GM12801 (cell line): Measurements from ENCODE around the gene ENTPD2.

Experiments
- TF ChIP-seq, protein P1 (sequence below): IDR thresholded peaks from one replicate; pipeline ENCODE4 v1.5.1; 2011; ENCODE audit warnings: control low read depth; ENCODE audit not compliant: insufficient read length; ENCODE audit errors: extremely low read depth

ENTPD2 gene

GRCh38 chr9:137070906-137071275 is 17.0 kb upstream of the ENTPD2 start:
- TF ChIP-seq, protein P1, sequence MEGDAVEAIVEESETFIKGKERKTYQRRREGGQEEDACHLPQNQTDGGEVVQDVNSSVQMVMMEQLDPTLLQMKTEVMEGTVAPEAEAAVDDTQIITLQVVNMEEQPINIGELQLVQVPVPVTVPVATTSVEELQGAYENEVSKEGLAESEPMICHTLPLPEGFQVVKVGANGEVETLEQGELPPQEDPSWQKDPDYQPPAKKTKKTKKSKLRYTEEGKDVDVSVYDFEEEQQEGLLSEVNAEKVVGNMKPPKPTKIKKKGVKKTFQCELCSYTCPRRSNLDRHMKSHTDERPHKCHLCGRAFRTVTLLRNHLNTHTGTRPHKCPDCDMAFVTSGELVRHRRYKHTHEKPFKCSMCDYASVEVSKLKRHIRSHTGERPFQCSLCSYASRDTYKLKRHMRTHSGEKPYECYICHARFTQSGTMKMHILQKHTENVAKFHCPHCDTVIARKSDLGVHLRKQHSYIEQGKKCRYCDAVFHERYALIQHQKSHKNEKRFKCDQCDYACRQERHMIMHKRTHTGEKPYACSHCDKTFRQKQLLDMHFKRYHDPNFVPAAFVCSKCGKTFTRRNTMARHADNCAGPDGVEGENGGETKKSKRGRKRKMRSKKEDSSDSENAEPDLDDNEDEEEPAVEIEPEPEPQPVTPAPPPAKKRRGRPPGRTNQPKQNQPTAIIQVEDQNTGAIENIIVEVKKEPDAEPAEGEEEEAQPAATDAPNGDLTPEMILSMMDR = no peak

DNA sequence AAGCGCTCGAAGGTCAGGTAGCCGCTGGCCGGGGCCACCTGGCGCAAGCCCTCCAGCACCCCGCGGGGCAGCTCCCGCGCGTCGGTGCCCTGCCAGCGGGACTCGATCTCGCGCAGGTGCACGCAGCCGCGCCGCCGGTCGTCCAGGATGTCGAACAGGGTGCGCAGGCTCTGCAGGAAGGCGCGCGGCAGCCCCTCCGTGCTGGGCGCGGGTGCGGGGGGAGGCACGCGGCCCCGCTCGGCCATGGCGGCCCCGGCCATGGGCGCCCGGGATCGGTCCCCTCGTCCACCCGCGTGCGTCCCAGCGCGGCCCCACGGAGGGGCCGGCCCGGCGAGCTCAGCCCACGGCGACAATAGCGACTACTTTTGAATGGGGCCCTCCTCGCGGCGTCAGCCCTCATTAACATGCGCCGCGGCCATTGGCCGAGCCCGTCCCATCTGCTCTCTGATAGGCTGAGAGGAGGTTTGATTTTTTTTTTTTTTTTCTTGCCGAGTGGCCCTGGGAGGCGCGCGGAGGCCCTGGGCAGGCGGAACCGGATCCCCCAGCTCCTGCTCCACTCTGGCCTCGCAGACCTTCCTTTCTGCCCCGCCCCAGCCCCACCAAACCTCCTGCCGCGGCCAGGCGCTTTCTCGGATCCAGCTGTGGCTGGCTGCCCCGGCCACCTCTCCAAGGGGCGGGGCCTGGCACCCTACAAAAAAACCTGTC is 16.5 kb upstream of the ENTPD2 start, which contains the start of gene SAPCD2:
Gene SAPCD2 (minus strand): TSS at position 357 of the 705 bp plus-strand sequence. CDS start 97 bp downstream, at position 260.
- TF ChIP-seq, protein P1 = no peak

DNA sequence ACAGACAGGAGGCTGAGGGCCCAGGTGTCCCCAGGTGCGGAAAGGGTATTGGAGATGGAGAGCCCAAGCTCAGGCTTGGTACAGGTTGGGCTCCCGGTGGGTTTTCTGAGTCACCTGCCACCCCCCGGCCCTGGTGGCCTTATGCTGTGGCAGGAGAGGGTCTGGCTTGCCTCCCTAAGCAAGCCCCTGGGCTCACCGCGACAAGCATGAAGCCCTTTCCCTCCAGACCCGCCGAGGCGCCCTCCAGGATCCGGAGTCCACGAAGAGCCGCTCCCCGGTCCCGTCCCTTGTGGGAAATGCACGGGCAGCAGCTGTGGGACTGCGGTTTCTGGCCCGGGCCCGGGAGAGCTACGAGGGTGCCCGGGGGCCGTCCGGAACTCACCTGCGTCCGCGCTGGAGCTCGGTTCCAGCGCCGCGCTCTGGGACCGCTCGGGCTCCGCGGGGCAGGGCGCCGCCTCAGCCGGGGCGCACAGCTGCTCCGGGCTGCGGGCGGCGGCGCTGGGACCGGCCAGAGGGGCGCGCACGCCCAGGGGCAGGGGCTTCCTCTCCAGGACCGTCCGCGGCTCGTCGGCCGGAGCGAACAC is 15.7 kb upstream of the ENTPD2 start:
- TF ChIP-seq, protein P1 = no peak

DNA sequence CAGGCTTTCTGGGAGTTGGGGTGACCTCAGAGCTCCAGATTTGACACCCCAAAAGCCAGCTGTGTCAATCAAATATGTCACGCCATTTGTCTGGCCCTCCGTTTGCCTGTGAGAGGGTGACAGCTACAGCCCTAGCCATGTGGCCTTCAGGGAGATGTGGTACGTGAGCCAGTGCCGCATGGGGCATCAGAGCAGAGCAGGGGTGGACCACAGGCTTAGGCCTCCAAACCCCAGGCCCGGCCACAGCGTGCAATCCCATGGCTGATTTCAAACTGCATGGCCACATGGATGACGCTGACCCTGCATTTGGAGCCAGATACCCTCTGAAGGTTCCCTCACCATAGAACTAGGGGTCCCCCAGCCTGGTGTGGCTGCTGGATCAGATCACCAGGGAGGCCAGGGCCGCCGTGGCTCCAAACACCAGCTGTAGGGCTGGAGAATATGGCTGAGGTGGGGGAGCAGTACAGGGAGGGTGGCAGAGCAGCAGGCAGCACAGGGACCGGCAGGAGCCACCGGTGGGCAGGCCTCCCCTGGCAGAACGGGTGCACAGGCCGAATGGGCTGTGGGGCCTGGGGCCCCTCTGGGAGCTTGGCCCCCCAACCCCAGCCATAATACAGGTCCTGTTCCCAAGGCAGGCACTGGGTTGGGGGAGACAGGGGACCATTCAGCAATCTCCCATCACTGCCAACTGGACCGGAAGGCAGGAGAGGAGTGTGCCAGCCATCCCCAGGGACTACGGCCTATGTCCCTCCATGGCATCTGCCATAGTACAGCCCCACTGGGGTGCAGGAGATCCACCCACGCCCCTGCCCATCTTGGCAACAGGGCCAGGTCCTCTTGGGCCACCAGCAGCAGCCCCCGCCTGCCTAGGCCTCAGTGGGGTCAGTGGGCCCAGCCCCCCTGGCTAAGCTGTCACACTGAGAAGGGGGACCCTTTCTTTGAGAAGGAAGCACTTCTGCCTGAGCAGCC is 15.0 kb upstream of the ENTPD2 start:
- TF ChIP-seq, protein P1 = no peak

DNA sequence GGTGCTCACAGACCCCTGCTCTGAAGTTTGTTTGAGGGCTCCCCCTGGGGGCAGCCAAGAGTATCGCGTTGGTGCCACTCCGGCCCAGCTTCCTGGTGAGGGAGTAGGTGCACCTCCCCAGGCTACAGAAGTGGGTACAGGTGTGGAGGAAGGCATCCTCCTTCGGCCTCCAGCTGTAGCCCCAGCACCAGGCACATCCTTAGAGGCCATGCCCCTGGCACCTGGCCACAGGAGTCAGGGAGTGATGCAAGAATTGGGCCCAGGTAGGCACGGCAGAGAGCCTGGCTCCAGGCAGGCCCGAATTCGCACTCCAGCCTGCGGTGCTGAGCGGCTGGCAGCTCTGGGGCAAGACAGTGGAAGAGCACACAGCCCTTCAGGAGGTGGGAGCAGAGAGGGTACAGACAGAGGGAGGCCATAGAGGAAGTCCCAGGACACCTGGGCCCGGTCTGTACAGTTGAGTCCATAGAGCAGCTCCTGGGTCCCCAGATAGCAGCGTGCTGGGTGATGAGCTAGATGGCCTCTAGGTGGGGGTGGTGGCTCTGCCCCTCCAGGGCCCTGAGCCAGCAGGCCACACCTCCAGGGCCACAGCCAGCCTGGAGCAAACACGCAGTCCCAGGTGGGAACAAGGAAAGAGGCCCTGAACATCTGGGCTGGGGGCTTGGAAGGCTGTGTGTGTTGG is 14.1 kb upstream of the ENTPD2 start:
- TF ChIP-seq, protein P1 = no peak

DNA sequence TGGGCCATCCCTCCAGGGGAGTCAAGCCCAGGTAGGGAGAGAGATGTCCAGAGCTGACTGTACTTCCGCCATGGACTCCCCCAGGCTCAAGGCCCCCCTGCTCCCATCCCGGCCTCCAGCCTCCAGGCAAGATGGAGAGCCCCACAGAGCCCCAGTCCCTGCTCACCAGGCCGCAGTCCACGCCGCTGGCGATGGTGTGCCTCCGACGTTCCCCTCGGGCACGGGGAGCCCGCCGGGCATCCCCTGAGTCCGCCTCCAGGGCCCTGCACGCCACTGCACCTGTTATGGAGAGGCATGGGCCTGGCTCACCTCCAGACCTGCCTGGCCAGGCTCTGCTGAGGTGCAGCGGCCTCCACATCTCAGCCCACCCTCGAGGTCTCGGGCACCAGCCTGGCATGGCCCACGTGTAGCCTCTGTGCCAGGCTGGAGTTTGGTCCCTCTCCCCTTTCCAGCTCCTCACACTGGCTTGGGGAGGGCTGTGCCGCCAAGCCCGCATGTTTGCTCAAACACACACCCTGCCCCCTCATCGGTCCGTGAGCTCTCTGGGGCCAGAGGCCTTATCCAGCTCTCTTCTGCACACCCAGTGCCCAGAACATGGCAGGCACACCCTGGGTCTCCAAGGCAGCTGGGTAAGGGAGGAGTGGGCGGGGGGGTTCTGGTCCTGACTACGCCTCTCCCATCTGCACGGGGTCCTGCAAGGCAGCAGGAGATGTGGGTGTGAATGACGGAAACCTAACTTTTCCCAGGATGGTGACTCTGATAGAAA is 12.4 kb upstream of the ENTPD2 start:
- TF ChIP-seq, protein P1 = no peak
